CD4-positive, alpha-beta T cell treated with Interleukin-15 for 1 hour (primary cell): ENCODE results near the gene DUOX2.
A peak's percentile ranks its signal among the peaks of the same experiment; 100 is the strongest.
"Not testable (repeated sequence)": the region's sequence is repeated elsewhere in the genome, so short reads cannot be mapped to it uniquely, and the experiment has no call there.

Experiments used
- DNase-seq: peaks from one replicate; pipeline ENCODE4 v3.0.0-alpha.2; 2020

The DUOX2 gene

GRCh38 chr15:45118131-45118588 lies 4.2 kb upstream of the DUOX2 start:
- peak; percentile 84 for DNase-seq

- DNase-seq: no peak
Observed at GRCh38 chr15:45117308-45118130, 3.5 kb upstream of the DUOX2 start.

GRCh38 chr15:45116482-45117307 lies 2.7 kb upstream of the DUOX2 start:
- DNase-seq: no peak

GRCh38 chr15:45116006-45116481 lies 2.1 kb upstream of the DUOX2 start:
- DNase-seq: no peak

GRCh38 chr15:45115312-45115820 lies 1.4 kb upstream of the DUOX2 start:
- DNase-seq: no peak

GRCh38 chr15:45114751-45115085 lies 746 bp upstream of the DUOX2 start:
- DNase-seq: no peak

GRCh38 chr15:45113380-45113990 lies 487 bp downstream of the DUOX2 start:
- no peak for DNase-seq

- DNase-seq: no peak
Observed at GRCh38 chr15:45112591-45113379, 1.2 kb downstream of the DUOX2 start.

GRCh38 chr15:45112143-45112590 lies 1.8 kb downstream of the DUOX2 start:
- DNase-seq: no peak

GRCh38 chr15:45111390-45112142 lies 2.4 kb downstream of the DUOX2 start:
- DNase-seq: no peak

GRCh38 chr15:45110256-45110820 lies 3.6 kb downstream of the DUOX2 start:
- no peak for DNase-seq

GRCh38 chr15:45107941-45108630 lies 5.9 kb downstream of the DUOX2 start:
- DNase-seq: no peak

GRCh38 chr15:45106002-45106790 lies 7.8 kb downstream of the DUOX2 start:
- no peak for DNase-seq

- DNase-seq: no peak
Observed at GRCh38 chr15:45105586-45105985, 8.4 kb downstream of the DUOX2 start.

GRCh38 chr15:45104170-45104569 lies 9.8 kb downstream of the DUOX2 start:
- DNase-seq: not testable (repeated sequence)

- DNase-seq: no peak
Observed at GRCh38 chr15:45102226-45102625, 11.7 kb downstream of the DUOX2 start.

- no peak for DNase-seq
Observed at GRCh38 chr15:45101749-45102148, 12.2 kb downstream of the DUOX2 start.

- no peak for DNase-seq
Observed at GRCh38 chr15:45100884-45101625, 12.9 kb downstream of the DUOX2 start.
